Activated CD4-positive, alpha-beta T cell treated with anti-CD3 and anti-CD28 coated beads, Interleukin-2, amount 10 ng/mL, durations not matched to agents 7 days and 5 days (primary cell): Measurements from ENCODE around the gene PTCD1. TPM values are rescaled to one million over a fixed set of nuclear protein-coding genes. Genes with fewer than 3 reads are reported as not detected.
"Not testable (repeated sequence)": the region's sequence is repeated elsewhere in the genome, so short reads cannot be mapped to it uniquely, and the experiment has no call there.

Experiments
- CTCF ChIA-PET: fragments of 350-600 bp; sonication (Branson Sonifier 250); formaldehyde crosslinking; loops from one replicate; lab custom pipeline; 2021; ENCODE audit warnings: antibody characterized with exemption; lab: Charles Lee
- POLR2A ChIA-PET: fragments of 350-600 bp; sonication (Branson Sonifier 250); formaldehyde crosslinking; loops from one replicate; lab custom pipeline; 2021; ENCODE audit warnings: antibody characterized with exemption; lab: Charles Lee
- DNase-seq: peaks from one replicate; pipeline ENCODE4 v3.0.0-alpha.2; 2020
- H3K27ac Mint-ChIP-seq: one replicate; pipeline ENCODE4 v1.8.0; 2021; ENCODE audit warnings: mild to moderate bottlenecking, moderate library complexity, mixed read lengths
- H3K27me3 Mint-ChIP-seq: one replicate; pipeline ENCODE4 v1.8.0; 2021; ENCODE audit warnings: mixed read lengths
- H3K36me3 Mint-ChIP-seq: one replicate; pipeline ENCODE4 v1.8.0; 2021; ENCODE audit warnings: low read depth, mixed read lengths
- H3K4me1 Mint-ChIP-seq: one replicate; pipeline ENCODE4 v1.8.0; 2021; ENCODE audit warnings: mixed read lengths
- H3K4me3 Mint-ChIP-seq: one replicate; pipeline ENCODE4 v1.8.0; 2021; ENCODE audit warnings: mild to moderate bottlenecking, moderate library complexity, mixed read lengths
- H3K9me3 Mint-ChIP-seq: one replicate; pipeline ENCODE4 v1.8.0; 2021; ENCODE audit warnings: mixed read lengths
- total RNA-seq, 2 experiments: library from RNA; stranded (reverse); gene quantifications; one replicate each; pipeline ENCODE4 v1.2.3, GENCODE V29; 2021

PTCD1 gene
- total RNA-seq, 2 experiments from 2014 or later: 5.7 to 8.6 TPM

DNA sequence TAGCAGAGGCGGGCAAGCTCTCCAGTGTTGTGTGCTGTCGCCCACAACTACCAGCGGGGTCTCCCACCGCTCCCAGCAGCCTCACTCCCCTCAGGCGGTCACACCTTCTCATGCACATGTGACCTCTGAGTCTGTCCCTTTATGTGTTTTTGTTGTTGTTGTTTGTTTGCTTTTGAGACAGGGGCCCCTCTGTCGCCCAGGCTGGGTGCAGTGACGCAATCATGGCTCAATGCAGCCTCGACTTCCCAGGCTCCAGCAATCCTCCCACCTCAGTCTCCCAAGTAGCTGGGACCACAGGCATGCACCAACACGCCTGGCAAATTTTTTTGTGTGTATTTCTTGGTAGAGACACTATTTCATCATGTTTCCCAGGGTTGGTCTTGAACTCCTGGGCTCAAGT is 1.6 kb upstream of the PTCD1 start:
- no peaks in the 10 kb centered on the region for H3K9me3 Mint-ChIP-seq
- peak overlapping the region; percentile 85 for H3K27ac Mint-ChIP-seq
- peak overlapping the region; percentile 98 for H3K4me3 Mint-ChIP-seq
- no peaks in the 10 kb centered on the region for H3K27me3 Mint-ChIP-seq
- H3K36me3 Mint-ChIP-seq: peaks cover 23% of the 10 kb centered on the region
- POLR2A ChIA-PET: no interaction called here
- CTCF ChIA-PET: no interaction called here
- DNase-seq: no peak
- peaks cover 38% of the 10 kb centered on the region for H3K4me1 Mint-ChIP-seq

DNA sequence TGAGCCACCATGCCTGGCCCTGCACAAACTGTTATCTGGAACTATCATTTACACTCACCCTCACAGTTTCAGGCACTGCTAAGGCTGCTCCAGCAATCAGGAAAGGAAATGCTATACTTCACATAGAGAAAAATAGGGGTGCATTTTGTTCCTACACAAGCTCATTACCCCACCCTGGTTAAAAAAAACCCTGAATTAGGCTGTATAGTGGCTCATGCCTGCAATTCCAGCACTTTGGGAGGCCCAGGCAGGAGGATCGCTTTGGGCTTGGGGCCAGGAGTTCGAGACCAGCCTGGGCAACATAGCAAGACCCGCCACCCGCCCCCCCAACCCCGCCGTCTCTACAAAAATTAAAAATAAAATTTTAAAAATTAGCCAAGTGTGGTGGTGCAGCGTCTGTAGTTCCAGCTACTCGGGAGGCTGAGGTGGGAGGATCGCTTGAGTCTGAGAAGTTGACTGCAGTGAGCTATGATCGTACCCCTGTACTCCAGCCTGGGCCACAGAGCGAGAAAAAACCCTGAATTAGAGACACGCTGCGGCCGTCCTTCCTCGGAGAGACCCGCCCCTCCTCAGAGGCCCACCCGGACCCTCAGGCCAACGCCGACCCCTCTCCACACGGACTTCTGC is 539 bp downstream of the PTCD1 start:
- Mint-ChIP-seq H3K4me1 (peaks cover 32% of the 10 kb centered on the region), H3K36me3 (peaks cover 17% of the 10 kb centered on the region), H3K27me3 (no peaks in the 10 kb centered on the region), H3K9me3 (no peaks in the 10 kb centered on the region), H3K27ac (peak overlapping the region; percentile 95), H3K4me3 (peak overlapping the region; percentile 98)
- CTCF ChIA-PET: interaction anchor here (0.6 to 1.1 kb wide), 4 partner anchors 8 to 1017 kb away, joined by 3 to 5 read pairs (median 4); no protein-coding TSS in a partner anchor
- POLR2A ChIA-PET: interaction anchor here (0.6 kb wide), 1 partner anchor 481 kb away, joined by 3 read pairs; no protein-coding TSS in a partner anchor
- no peak for DNase-seq

- Mint-ChIP-seq H3K4me3 (no peak overlapping the region), H3K27ac (no peak overlapping the region), H3K36me3 (peaks cover 19% of the 10 kb centered on the region), H3K4me1 (peaks cover 19% of the 10 kb centered on the region), H3K9me3 (no peaks in the 10 kb centered on the region), H3K27me3 (no peaks in the 10 kb centered on the region)
- DNase-seq: no peak
- ChIA-PET POLR2A (no interaction called here), CTCF (interaction anchor here (0.7 to 1.3 kb wide), 2 partner anchors 9 to 13 kb away, joined by 3 read pairs; no protein-coding TSS in a partner anchor)
Measured at GRCh38 chr7:99433158-99433557, 5.4 kb downstream of the PTCD1 start.

DNA sequence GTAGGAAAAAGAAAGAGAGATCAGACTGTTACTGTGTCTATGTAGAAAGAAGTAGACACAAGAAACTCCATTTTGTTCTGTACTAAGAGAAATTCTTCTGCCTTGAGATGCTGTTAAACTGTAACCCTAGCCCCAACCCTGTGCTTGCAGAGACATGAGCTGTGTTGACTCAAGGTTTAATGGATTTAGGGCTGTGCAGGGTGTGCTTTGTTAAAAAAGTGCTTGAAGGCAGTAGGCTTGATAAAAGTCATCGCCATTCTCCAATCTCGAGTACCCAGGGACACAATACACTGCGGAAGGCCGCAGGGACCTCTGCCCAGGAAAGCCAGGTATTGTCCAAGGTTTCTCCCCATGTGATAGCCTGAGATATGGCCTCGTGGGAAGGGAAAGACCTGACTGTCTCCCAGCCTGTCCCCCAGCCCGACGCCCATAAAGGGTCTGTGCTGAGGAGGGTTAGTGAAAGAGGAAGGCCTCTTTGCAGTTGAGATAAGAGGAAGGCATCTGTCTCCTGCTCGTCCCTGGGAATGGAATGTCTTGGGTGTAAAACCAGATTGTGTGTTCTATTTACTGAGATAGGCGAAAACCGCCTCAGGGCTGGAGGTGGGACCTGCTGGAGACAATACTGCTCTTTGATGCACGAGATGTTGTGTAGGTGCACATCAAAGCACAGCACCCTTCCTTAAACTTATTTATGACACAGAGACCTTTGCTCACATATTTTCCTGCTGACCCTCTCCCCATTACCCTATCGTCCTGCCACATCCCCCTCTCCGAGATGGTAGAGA is 6.7 kb downstream of the PTCD1 start:
- CTCF ChIA-PET, DNase-seq, H3K27me3 Mint-ChIP-seq, H3K27ac Mint-ChIP-seq, POLR2A ChIA-PET, H3K4me3 Mint-ChIP-seq, H3K9me3 Mint-ChIP-seq: not testable (repeated sequence)
- Mint-ChIP-seq H3K4me1 (peaks cover 13% of the 10 kb centered on the region), H3K36me3 (peaks cover 19% of the 10 kb centered on the region)

GRCh38 chr7:99429756-99430155 is 8.8 kb downstream of the PTCD1 start:
- CTCF ChIA-PET: interaction anchor here (1.2 to 1.7 kb wide), 2 partner anchors 9 to 10 kb away, joined by 3 to 6 read pairs; partner anchors contain the start of genes CPSF4 and PTCD1
- DNase-seq: no peak
- peaks cover 9% of the 10 kb centered on the region for H3K4me1 Mint-ChIP-seq
- H3K4me3 Mint-ChIP-seq: no peak overlapping the region
- POLR2A ChIA-PET: no interaction called here
- no peaks in the 10 kb centered on the region for H3K27me3 Mint-ChIP-seq
- no peaks in the 10 kb centered on the region for H3K9me3 Mint-ChIP-seq
- H3K36me3 Mint-ChIP-seq: peaks cover 17% of the 10 kb centered on the region
- H3K27ac Mint-ChIP-seq: no peak overlapping the region

- no peak overlapping the region for H3K4me3 Mint-ChIP-seq
- POLR2A ChIA-PET: no interaction called here
- H3K27ac Mint-ChIP-seq: no peak overlapping the region
Measured at GRCh38 chr7:99428972-99429566, 9.5 kb downstream of the PTCD1 start.

GRCh38 chr7:99424932-99425730 is 13.5 kb downstream of the PTCD1 start:
- H3K4me1 Mint-ChIP-seq: peaks cover 9% of the 10 kb centered on the region
- CTCF ChIA-PET: interaction anchor here (0.5 to 1.3 kb wide), 5 partner anchors 11 to 1038 kb away, joined by 3 to 6 read pairs (median 4); no protein-coding TSS in a partner anchor
- POLR2A ChIA-PET: no interaction called here

More at GRCh38 chr7:99428972-99429566, 9.5 kb downstream of the PTCD1 start:
- H3K27me3 Mint-ChIP-seq: no peaks in the 10 kb centered on the region
- CTCF ChIA-PET: interaction anchor here (1.2 to 1.7 kb wide), 2 partner anchors 9 to 10 kb away, joined by 3 to 6 read pairs; partner anchors contain the start of genes CPSF4 and PTCD1
- peak; percentile 38 for DNase-seq
- H3K36me3 Mint-ChIP-seq: peaks cover 17% of the 10 kb centered on the region
- no peaks in the 10 kb centered on the region for H3K9me3 Mint-ChIP-seq
- H3K4me1 Mint-ChIP-seq: peaks cover 9% of the 10 kb centered on the region

GRCh38 chr7:99422625-99423024 is 16.0 kb downstream of the PTCD1 start:
- Mint-ChIP-seq H3K4me1 (no peaks in the 10 kb centered on the region), H3K27me3 (no peaks in the 10 kb centered on the region), H3K36me3 (peaks cover 24% of the 10 kb centered on the region), H3K27ac (peak overlapping the region; percentile 43), H3K9me3 (no peaks in the 10 kb centered on the region), H3K4me3 (no peak overlapping the region)
- ChIA-PET CTCF (interaction anchor here (0.6 to 1.1 kb wide), 4 partner anchors 8 to 507 kb away, joined by 3 read pairs; partner anchors contain the start of genes BUD31, GJC3 and PDAP1), POLR2A (no interaction called here)
- DNase-seq: no peak

More at GRCh38 chr7:99424932-99425730, 13.5 kb downstream of the PTCD1 start:
- no peaks in the 10 kb centered on the region for H3K27me3 Mint-ChIP-seq
- no peaks in the 10 kb centered on the region for H3K9me3 Mint-ChIP-seq
- no peak overlapping the region for H3K4me3 Mint-ChIP-seq
- H3K36me3 Mint-ChIP-seq: peaks cover 21% of the 10 kb centered on the region
- no peak for DNase-seq
- H3K27ac Mint-ChIP-seq: no peak overlapping the region

DNA sequence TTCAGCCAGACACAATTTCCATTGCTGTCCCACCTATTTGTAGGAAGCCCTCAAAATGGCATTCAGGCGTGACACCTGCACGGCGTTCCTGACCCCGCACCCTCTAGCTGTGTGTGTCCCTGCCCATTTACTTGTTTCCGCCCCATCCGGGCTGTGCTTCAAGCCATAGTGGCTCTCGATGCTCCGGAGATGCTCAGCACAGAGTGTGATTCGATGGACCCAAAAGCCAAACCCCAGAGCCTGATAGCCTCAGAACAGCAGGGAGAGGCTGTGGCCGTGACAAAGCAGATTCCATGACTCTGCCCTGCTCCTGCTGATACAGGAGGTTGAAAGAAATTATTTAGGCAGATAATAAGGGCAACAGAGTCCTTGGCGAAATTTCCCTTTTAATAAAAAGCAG is 16.4 kb downstream of the PTCD1 start:
- Mint-ChIP-seq H3K27me3 (no peaks in the 10 kb centered on the region), H3K4me1 (no peaks in the 10 kb centered on the region), H3K27ac (no peak overlapping the region), H3K36me3 (peaks cover 28% of the 10 kb centered on the region), H3K4me3 (no peak overlapping the region), H3K9me3 (no peaks in the 10 kb centered on the region)
- CTCF ChIA-PET: interaction anchor here (0.6 to 1.1 kb wide), 4 partner anchors 7 to 507 kb away, joined by 3 read pairs; partner anchors contain the start of genes BUD31, GJC3 and PDAP1
- DNase-seq: no peak
- POLR2A ChIA-PET: no interaction called here

DNA sequence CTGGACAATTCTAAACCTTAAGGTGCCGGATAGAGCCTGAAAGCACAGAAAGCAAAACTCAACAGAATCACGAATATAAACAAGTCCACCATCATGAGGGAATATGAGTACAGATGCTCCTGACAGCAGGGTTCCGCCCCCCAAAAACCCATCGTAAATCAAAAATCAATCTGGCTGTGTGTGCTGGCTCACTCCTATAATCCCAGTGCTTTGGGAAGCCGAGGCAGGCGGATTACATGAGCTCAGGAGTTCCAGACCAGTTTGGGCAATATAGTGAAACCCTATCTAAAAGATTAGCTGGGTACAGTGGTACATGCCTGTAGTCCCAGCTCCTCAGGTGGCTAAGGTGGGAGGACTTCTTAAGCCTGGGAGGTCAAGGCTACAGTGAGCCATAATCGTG is 17.6 kb downstream of the PTCD1 start:
- ChIA-PET CTCF (interaction anchor here (1.6 to 2.7 kb wide), 2 partner anchors 9 to 12 kb away, joined by 6 to 18 read pairs; partner anchors contain the start of genes BUD31 and PDAP1), POLR2A (no interaction called here)
- no peak overlapping the region for H3K4me3 Mint-ChIP-seq
- no peak for DNase-seq
- no peaks in the 10 kb centered on the region for H3K27me3 Mint-ChIP-seq
- no peak overlapping the region for H3K27ac Mint-ChIP-seq
- H3K4me1 Mint-ChIP-seq: peaks cover 3% of the 10 kb centered on the region
- H3K36me3 Mint-ChIP-seq: peaks cover 35% of the 10 kb centered on the region
- no peaks in the 10 kb centered on the region for H3K9me3 Mint-ChIP-seq

DNA sequence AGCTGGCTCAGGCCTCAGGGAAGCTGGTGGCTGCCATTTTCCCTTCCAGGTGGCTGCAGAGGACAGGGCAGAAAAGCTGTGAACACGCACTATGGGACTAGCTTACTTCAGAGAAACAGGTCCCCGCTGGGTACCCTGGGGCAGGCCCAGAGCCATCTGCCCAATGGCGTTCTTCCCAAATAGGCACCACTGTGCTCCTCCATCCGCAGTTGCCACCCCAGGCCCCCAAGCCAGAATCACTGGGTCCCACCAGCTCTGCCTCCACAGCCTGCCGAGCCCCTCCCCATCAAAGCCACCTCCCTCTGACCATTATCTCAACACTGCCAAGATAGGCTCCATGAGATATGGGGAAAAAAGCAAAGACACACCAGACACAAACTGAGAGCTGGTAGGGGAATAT is 18.4 kb downstream of the PTCD1 start:
- Mint-ChIP-seq H3K27me3 (no peaks in the 10 kb centered on the region), H3K27ac (no peak overlapping the region), H3K4me3 (no peak overlapping the region), H3K36me3 (peaks cover 35% of the 10 kb centered on the region), H3K4me1 (peaks cover 3% of the 10 kb centered on the region), H3K9me3 (no peaks in the 10 kb centered on the region)
- DNase-seq: no peak
- POLR2A ChIA-PET: no interaction called here
- CTCF ChIA-PET: interaction anchor here (0.6 to 2.7 kb wide), 3 partner anchors 10 to 13 kb away, joined by 3 to 18 read pairs (median 6); partner anchors contain the start of genes BUD31 and PDAP1
